MG63 (cell line): ENCODE results near the gene OXT. TPM values are rescaled to one million over a fixed set of nuclear protein-coding genes. Genes with fewer than 3 reads are reported as not detected.

Source experiments
- DNase-seq: peaks from one replicate; pipeline ENCODE4 v3.0.0-alpha.2; 2020
- H3K27me3 ChIP-seq: fragments of 250-450 bp; sonication (Bioruptor Pico); 2 replicates; pipeline ENCODE4 v1.5.1; 2020; ENCODE audit warnings: mild to moderate bottlenecking, moderate library complexity
- H3K36me3 ChIP-seq: fragments of 250-450 bp; sonication (Bioruptor Pico); 2 replicates; pipeline ENCODE4 v1.5.1; 2020; ENCODE audit warnings: mild to moderate bottlenecking, moderate library complexity
- H3K4me3 ChIP-seq: fragments of 250-450 bp; sonication (Bioruptor Pico); 2 replicates; pipeline ENCODE4 v1.5.1; 2020; ENCODE audit warnings: mild to moderate bottlenecking, moderate library complexity
- H3K9me3 ChIP-seq: fragments of 250-450 bp; sonication (Bioruptor Pico); 2 replicates; pipeline ENCODE4 v1.5.1; 2020; ENCODE audit warnings: mild to moderate bottlenecking, moderate library complexity
- total RNA-seq: library from RNA; depleted of rRNA; stranded (reverse); fragments of >200 nt; shearing (Covaris generic); gene quantifications from 2 replicates; pipeline ENCODE4 v1.2.3, GENCODE V29; 2014; ENCODE audit warnings: low replicate concordance

The OXT gene
- total RNA-seq, 1 experiment from 2014 or later: not detected

DNA sequence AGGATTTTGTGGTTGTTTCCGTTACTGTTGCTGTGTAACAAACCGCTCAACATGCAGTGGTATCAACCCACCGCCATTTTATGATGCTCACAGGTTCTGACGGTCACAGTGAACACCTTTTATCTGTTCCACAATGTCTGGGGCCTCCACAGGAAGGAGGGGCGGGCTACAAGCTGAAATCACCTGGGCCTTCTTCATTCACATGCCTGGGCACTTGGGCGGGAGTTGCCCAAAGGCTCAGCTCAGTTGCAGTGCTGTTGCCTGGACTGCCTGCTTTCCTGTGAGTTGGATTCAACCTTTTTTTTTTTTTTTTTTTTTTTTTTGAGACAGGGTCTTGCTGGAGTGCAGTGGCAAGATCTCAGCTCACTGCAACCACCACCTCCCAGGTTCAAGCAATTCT is 29.8 kb downstream of the OXT start:
- no peak for DNase-seq

DNA sequence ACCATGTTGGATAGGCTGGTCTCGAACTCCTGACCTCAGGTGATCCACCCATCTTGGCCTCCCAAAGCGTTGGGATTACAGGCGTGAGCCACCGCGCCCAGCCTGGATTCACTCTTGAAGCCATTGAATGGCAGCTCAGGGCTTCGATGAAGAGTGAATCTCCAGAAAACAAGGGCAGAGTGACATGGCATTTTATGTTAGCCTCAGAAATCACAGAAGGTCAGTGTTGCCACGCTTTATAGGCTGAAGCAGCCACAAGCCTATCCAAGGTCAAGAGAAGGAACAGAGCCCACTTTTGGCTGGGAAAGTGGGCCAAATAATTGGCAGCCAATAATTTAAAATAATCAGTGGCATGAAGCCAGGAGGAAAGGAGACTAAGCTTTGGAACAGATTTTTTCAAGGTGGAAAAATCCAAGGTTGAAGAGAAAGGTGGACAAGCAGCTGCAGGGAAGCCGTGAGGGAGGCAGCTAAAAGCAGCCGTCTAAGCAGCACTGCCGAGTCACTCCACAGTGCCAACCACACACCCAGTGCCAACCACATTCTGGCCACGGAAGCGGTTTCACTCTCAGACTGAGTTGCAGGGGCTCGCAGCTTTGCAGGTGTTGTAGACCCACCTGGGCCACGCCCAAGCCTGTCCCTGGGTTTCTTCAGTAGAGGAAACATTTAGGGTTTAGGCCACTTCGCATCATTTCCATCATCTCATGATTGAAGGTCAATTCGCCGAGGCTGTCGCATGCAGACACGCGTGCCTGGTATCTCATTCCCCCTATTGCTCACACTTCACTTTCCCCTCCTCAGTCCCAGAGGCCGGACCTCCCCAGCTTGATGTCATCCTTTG is 30.5 kb downstream of the OXT start:
- peak; percentile 9 for DNase-seq
- Histone ChIP-seq H3K4me3 (no peak overlapping the region), H3K27me3 (no peaks in the 10 kb centered on the region), H3K9me3 (no peaks in the 10 kb centered on the region), H3K36me3 (no peaks in the 10 kb centered on the region)

More for the DNA sequence above, 29.8 kb downstream of the OXT start:
- Histone ChIP-seq H3K9me3 (no peaks in the 10 kb centered on the region), H3K36me3 (no peaks in the 10 kb centered on the region), H3K27me3 (no peaks in the 10 kb centered on the region), H3K4me3 (no peak overlapping the region)

DNA sequence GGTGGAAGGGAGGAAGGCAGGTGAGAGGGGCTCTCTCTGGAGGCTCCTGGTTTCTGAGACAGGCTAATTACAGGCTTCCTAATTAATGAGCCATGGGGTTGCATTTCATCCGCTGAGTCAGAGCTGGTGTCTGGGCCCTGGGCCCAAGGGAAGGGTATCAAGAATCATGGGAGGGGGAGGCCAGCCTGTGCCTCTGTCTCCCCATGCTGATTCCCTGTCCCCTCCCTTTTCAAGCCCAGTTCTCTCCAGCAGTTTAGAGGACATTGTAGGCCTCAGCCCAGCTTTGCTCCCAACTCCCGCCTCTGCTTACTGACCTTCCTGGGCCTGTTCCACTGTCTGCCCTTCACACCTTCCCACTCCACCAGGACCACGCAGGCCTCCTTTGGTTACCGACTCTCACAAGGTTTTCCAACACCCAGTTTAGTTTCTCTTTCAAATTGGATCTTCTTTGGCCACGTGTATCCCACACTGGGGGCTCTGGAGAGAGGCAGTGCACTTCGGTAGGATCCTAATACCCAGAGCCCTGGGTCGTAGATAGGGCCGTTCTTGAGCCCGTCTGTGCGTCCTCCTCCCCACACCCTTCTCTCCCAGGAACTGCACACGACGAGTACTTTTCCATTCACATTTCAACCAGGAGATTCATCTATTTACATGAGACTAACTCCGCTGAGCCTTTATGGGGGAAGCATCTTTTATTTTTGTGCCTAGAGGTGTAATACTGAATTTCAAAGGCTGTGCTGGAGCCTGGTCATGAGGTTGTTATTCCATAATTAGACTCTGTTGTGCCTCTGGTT is 31.4 kb downstream of the OXT start:
- DNase-seq: no peak
- no peak overlapping the region for H3K4me3 ChIP-seq
- no peaks in the 10 kb centered on the region for H3K36me3 ChIP-seq
- no peaks in the 10 kb centered on the region for H3K27me3 ChIP-seq
- no peaks in the 10 kb centered on the region for H3K9me3 ChIP-seq

DNA sequence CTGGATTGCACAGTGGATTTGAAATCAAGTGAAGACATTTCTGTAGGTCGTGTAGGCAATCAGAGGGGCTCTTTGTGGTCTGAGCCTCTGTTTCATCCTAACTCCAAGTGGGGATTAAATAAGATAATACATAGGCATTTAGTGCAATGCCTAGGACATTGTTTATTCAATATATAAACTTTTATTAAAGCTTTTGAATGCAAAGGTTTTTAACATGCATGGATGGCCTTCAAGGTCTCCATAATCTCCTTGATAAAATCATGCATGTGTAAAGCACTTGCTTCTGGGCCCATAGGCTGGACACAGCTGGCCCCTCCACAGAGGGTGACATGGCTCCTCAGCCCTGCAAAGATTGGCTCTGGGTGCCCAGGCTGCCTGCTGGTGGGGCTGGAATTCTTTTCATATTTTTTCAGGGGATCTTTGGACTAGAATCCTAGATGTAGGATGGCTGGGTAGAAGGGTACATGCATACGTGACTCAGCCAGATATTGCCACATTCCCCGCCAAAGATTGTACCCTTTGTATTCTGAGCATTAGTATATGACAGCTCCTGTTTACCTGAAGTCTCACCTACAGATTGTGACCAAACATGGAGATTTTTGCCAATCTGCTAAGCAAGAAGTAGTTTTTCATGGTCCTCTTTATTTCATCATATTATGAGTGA is 32.1 kb downstream of the OXT start:
- Histone ChIP-seq H3K9me3 (no peaks in the 10 kb centered on the region), H3K4me3 (no peak overlapping the region)
- no peak for DNase-seq

DNA sequence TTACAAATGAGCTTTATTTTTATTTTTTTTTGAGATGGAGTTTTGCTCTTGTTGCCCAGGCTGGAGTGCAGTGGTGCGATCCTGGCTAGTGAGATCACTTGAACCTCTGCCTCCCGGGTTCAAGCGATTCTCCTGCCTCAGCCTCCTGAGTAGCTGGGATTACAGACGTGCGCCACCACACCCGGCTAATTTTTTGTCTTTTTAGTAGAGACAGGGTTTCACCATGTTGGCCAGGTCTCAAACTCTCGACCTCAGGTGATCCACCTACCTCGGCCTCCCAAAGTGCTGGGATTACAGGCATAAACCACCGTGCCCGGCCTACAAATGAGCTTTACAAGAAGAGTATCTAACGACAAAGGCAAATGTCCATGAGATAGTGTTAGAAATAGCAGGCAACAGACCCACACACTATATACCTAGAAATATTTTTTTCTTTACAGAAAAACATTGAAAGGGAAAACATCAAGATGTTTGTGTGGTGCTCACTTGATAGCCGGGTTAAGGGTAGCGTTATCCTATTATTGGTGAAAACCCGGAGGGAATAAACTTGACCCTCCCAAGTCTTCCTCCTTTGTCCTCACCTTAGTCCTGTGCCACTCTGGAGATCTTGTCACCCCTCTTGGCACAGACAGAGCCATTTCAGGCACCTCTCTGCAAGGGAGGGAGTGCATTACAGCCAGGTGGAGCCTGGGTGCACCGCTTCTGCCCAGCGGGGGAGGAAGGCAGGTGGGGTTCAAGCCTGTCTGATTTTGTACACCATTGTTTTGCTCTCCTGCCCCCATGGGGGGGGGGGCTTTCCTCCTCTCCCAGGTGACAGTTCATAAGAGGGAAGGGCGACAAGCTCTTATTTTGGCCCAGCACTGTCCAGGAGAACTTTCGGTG is 34.1 kb downstream of the OXT start:
- Histone ChIP-seq H3K27me3 (no peaks in the 10 kb centered on the region), H3K36me3 (no peaks in the 10 kb centered on the region), H3K4me3 (no peak overlapping the region), H3K9me3 (no peaks in the 10 kb centered on the region)
- DNase-seq: no peak

More for the DNA sequence above, 32.1 kb downstream of the OXT start:
- Histone ChIP-seq H3K27me3 (no peaks in the 10 kb centered on the region), H3K36me3 (no peaks in the 10 kb centered on the region)

DNA sequence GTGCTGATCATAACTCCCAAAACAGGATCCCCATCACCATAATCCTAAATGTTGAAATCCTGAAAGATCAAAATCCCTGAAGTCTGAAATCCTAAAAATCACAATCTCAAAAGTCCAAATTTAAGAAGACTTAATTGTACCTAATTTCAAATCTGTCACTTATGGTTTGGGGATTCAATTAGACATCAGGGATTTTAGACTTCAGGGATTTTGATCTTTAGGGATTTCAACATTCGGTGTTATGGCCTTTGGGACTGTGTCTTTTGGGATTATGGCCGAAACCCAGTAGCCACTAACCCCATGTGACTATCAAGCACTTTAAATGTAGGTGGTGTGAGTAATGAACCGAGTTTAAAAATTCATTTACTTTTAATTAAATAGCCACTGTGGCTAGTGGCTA is 34.8 kb downstream of the OXT start:
- Histone ChIP-seq H3K4me3 (no peak overlapping the region), H3K9me3 (no peaks in the 10 kb centered on the region), H3K36me3 (no peaks in the 10 kb centered on the region), H3K27me3 (no peaks in the 10 kb centered on the region)
- no peak for DNase-seq

DNA sequence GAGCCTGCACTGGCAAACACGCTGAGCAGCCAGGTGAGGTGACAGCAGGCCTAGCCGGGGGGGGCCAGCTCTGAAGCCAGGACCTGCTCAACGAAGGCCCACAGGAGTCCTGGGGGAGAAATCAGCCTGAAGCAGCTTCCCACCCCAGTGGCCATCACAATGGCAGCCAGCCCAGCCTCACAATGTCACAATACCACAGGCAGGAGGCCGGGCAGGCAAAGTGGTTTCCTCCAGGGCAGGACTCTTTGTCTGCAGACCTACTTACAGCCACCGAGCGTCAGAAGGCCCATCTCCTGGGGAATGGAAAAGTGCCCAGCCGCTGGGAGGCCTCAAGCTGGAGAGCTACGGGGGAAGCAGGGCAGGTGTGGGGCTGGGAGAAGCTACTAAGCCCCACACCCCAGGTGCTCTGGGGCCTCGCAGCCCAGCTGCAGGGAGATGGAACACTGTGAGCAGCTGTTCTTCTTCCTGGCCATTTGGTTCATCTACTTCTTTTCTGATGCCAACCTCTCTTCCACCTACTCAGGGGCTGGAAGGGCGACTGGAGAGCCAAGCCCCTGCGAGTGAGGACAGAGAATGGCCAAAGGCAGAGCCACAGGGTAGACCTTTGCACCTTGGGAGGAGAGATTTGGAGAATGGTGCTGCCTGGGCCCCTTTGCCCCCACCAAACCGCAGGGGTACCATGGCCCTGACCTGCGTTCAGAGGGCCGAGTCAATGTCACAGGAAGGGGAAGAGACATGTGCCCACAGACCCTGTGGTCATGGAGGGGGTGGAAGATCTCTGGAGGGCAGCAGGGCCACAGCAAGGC is 35.4 kb downstream of the OXT start:
- DNase-seq: no peak
- Histone ChIP-seq H3K27me3 (no peaks in the 10 kb centered on the region), H3K9me3 (no peaks in the 10 kb centered on the region), H3K4me3 (no peak overlapping the region), H3K36me3 (no peaks in the 10 kb centered on the region)

DNA sequence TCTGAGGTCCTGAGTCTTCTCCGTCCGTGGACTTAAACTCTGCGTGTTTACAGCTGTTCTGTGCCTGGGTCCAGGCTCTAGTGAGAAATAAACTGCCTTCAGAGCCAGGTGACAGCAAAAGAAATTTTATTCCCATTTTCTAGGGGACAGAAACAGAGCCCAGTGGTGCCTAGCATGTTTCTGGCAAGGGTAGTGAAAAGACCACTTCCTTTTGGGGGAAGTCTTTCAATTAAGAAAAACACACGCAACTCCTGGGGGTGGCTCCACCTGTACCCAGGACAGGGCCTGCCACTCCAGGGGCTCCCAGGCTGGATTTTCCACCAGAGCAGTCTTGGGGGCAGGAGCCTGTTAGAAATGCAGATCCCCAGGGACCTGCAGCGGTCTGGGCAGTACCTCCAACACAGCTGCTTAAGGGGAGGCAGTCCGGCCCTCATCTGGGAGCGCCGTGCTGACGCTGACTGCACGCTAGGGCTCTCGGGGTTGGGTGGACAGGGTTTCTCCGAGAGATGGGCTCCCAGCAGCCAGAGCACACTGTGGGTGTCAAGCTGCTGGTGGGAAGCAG is 36.1 kb downstream of the OXT start:
- H3K27me3 ChIP-seq: no peaks in the 10 kb centered on the region
- H3K36me3 ChIP-seq: no peaks in the 10 kb centered on the region
- H3K4me3 ChIP-seq: no peak overlapping the region
- no peak for DNase-seq
- H3K9me3 ChIP-seq: no peaks in the 10 kb centered on the region

DNA sequence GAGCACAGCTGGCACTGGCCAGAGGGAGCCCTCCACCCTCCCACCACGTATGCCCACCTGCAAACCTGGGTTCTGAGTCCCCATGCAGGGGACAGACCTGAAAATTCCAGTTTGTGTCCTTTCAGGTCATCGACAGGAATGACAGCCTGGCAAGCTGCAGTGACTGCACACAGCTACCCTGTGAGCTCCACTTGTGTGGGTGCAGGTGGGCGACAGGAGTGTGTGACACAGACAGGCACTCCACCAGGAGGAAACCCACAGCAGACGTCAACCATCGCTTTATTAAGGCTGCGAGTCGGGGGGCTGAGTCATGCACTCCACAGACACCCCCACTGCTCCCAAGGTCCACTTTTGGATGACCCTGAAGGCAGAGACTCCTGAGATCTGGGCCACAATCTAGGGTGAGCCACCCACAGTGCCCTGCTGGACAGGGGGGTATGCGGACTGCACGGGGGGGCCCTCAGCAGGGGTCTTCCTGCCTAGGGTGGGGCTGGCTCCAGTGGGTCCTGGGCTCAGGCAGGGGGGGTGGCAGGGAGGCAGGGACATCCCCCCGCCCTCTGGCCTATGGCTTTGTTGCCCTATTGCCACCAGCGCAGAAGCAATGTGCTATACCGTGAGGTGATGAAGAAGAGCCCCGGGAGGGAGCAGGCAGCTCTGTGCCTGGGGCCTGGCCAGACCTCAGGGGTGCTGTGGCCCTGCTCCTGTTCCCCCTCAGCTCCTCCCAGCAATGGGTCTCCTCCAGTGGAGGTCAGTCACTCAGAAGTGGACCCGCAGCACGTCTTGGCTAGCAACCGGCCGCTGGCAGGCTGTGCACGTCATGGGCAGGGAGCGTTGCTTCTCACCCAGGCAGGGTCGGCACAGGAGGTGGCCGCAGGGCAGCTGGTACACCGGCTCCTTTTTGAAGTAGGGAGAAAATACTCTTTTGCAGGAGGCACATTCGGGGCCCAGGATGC is 38.2 kb downstream of the OXT start:
- DNase-seq: no peak
- Histone ChIP-seq H3K27me3 (no peaks in the 10 kb centered on the region), H3K4me3 (no peak overlapping the region), H3K36me3 (no peaks in the 10 kb centered on the region), H3K9me3 (no peaks in the 10 kb centered on the region)

DNA sequence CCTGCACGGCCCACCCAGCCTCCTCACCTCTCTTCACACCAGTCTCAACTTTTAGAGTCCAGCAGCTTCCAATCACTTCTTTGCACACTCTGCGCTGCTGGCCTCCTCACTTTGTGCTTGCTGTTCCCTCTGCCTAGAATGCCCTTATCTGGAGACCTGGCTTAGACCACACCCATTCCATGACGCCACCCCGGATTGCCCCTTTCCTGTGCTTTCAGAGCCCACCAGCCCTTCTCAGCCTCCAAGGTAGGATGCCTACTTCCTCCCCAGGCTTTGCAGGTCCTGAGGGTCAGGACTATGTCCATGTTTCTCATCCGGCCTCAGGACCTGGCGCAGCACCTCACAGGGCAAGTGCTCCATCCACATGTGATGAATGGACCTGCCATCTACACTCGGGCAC is 40.1 kb downstream of the OXT start:
- Histone ChIP-seq H3K36me3 (no peaks in the 10 kb centered on the region), H3K4me3 (no peak overlapping the region), H3K27me3 (no peaks in the 10 kb centered on the region), H3K9me3 (no peaks in the 10 kb centered on the region)
- no peak for DNase-seq

DNA sequence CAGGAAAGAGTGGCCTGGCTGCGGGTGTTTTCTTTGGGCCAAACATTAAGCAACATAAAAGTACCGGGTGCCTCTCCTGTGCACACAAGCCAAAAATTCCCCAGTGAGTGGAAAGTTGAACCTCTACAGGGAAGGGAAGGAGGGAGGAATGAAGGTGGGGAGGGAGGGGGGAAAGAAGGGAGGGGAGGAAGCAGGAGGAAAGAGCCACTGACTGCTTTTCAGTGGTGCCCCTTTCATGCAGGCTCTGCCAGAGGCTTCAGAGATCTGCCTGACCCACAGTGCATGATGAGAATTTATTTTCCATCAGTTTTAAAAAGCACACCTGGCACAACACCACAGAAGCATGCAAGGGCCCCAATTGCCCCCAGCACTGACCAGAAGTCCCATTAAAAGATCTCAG is 40.6 kb downstream of the OXT start:
- Histone ChIP-seq H3K27me3 (no peaks in the 10 kb centered on the region), H3K4me3 (no peak overlapping the region), H3K9me3 (no peaks in the 10 kb centered on the region), H3K36me3 (no peaks in the 10 kb centered on the region)
- DNase-seq: no peak

DNA sequence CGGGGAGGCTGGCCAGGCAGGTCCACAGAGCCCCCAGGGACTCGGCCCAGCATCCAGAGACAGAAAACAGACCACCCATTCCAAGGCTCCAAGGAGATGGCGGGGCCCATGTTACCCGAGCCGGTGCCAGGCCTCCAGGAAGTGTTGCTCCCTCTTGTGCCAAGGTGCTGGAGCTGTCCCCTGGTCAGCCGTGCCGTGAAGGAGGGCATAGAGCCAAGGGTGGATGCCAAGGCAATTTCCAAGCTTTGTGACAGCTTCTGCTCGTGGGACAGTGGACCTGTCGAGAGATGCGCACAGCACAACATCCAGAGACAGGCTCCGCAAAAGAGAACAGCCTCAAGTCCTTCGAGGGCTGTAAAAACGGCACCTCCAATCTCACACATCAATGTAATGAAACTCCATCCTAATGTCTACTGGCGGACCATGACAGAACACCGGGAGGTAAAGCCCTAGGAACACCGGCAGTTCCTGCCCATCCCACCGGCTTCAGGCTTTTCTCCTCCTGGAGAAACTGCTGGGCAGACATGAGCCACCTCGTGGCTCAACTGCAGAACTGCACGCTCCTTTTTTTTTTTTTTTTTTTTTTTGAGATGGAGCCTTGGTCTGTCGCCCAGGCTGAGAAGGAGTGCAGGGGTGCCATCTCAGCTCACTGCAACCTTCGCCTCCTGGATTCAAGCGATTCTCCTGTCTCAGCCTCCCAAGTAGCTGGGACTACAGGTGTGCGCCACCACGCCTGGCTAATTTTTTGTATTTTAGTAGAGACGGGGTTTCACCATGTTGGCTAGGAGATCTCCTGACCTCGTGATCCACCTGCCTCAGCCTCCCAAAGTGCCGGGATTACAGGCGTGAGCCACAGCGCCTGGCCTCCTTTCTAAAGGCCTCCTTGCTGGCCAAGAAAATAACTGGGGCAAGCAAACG is 44.0 kb downstream of the OXT start:
- peak; percentile 30 for DNase-seq
- Histone ChIP-seq H3K4me3 (no peak overlapping the region), H3K9me3 (no peaks in the 10 kb centered on the region), H3K27me3 (no peaks in the 10 kb centered on the region), H3K36me3 (no peaks in the 10 kb centered on the region)

DNA sequence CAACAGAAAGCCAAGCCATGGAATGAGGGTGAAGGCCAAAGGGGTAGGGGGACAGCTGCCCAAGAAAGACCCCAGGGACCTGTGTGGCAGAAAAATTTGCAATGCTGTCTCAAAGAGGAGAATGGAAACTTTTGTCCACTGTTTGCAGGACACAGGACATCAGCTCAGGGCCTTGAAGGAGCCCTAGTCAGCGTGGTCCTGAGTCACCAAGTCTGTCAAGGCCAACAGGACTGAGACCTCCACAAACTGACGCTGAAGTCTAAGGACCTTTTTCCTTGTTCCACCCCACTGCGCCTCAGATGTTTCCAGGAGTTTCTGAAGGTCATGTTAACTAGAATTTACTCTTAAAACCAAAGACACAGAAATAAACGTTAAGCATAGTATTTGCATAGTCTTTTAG is 44.9 kb downstream of the OXT start:
- no peak overlapping the region for H3K4me3 ChIP-seq
- no peaks in the 10 kb centered on the region for H3K36me3 ChIP-seq
- no peaks in the 10 kb centered on the region for H3K27me3 ChIP-seq
- H3K9me3 ChIP-seq: no peaks in the 10 kb centered on the region
- no peak for DNase-seq
